ENCODE results near the gene DHRS2. TPM values are rescaled to one million over a fixed set of nuclear protein-coding genes. Genes with fewer than 3 reads are reported as not detected.

Gene DHRS2
- total and polyA plus RNA-seq, 2 of the 4 experiments (the other 2 are of a cell fraction) = 0.12 to 0.18 TPM

- H4K20me1 ChIP-seq (ENCODE audit: insufficient read depth, low read length) = no peaks in the 10 kb centered on the region
- H2AK9ac ChIP-seq (replicated peaks; ENCODE audit: low read depth, low read length, poor library complexity) = no peak overlapping the region
- no peaks in the 10 kb centered on the region for H3K9me3 ChIP-seq (ENCODE audit: control insufficient read depth, insufficient read depth, low read length)
- H3K9me1 ChIP-seq (ENCODE audit: insufficient read depth, low read length) = no peaks in the 10 kb centered on the region
- no peak overlapping the region for H3K27ac ChIP-seq (ENCODE audit: insufficient read depth, low read length)
- H3K36me3 ChIP-seq (ENCODE audit: control insufficient read depth, insufficient read depth, low read length) = no peaks in the 10 kb centered on the region
- H3K14ac ChIP-seq (replicated peaks; ENCODE audit: low read depth, low read length) = no peak overlapping the region
- H3K18ac ChIP-seq (ENCODE audit: low read depth, low read length) = no peak overlapping the region
- H4K5ac ChIP-seq (ENCODE audit: low read depth, low read length) = no peak overlapping the region
- no peak overlapping the region for H2BK5ac ChIP-seq (ENCODE audit: low read depth, low read length, poor library complexity, severe bottlenecking)
- H2AFZ ChIP-seq (replicated peaks; ENCODE audit: low read length, poor library complexity) = no peak overlapping the region
- ATAC-seq (ENCODE audit: low read depth) (no peak), DNase-seq (no peak)
- no TSS peak for BruUV-seq (replicated peaks)
- dilution Hi-C loops (cut with HindIII; ENCODE audit: low sequenced_read_pairs, unreplicated experiment) = no loop called here
- no peak overlapping the region for H2AK5ac ChIP-seq (ENCODE audit: low read depth, low read length)
- no peak for TF ChIP-seq POLR2A (IDR thresholded peaks at IDR 0.05; ENCODE audit: low read depth, low read length)
- TF ChIP-seq RFX5 (IDR thresholded peaks at IDR 0.05; ENCODE audit: low read depth, low read length) = no peak
- TF ChIP-seq MXI1 (IDR thresholded peaks at IDR 0.05; ENCODE audit: borderline replicate concordance, low read depth, low read length) = no peak
- TF ChIP-seq FOS (IDR thresholded peaks at IDR 0.05; ENCODE audit: low read depth, low read length) = no peak
- no peak for TF ChIP-seq MAZ (IDR thresholded peaks at IDR 0.05; ENCODE audit: borderline replicate concordance, low read depth, low read length)
- TF ChIP-seq RAD21 (IDR thresholded peaks at IDR 0.05; ENCODE audit: low read length) = no peak
- no peak for TF ChIP-seq CHD1 (IDR thresholded peaks at IDR 0.05; ENCODE audit: low read depth, low read length)
- no peak for TF ChIP-seq NFE2L2 (IDR thresholded peaks at IDR 0.05; ENCODE audit: low read depth, low read length)
- TF ChIP-seq SMC3 (IDR thresholded peaks at IDR 0.05; ENCODE audit: low read depth, low read length) = no peak
- no peak for TF ChIP-seq CEBPB (IDR thresholded peaks at IDR 0.05; ENCODE audit: low read depth, low read length)
- no peak for TF ChIP-seq USF2 (IDR thresholded peaks at IDR 0.05; ENCODE audit: low read depth, low read length)
- no peak for TF ChIP-seq RCOR1 (IDR thresholded peaks at IDR 0.05; ENCODE audit: insufficient replicate concordance, low read length)
- no peak for TF ChIP-seq MAFK (IDR thresholded peaks at IDR 0.05; ENCODE audit: low read depth, low read length)
- TF ChIP-seq ELK1 (IDR thresholded peaks at IDR 0.05; ENCODE audit: borderline replicate concordance, low read depth, low read length) = no peak
- no peak for TF ChIP-seq BHLHE40 (IDR thresholded peaks at IDR 0.05; ENCODE audit: low read depth, low read length)
- intact Hi-C loops (cut with micrococcal nuclease) = no loop called here
- H4K8ac ChIP-seq (ENCODE audit: low read depth in 2 of 2, low read length in 2 of 2) = no peak overlapping the region
- H3K4me3 ChIP-seq (ENCODE audit: insufficient read depth, low read depth, low read length) = no peak overlapping the region
- H3K79me1 ChIP-seq (ENCODE audit: low read depth in 1 of 2, low read length in 2 of 2) = no peaks in the 10 kb centered on the region
- peaks cover 3% of the 10 kb centered on the region for H3K27me3 ChIP-seq (ENCODE audit: control insufficient read depth, insufficient read depth, low read length)
- no peak overlapping the region for H2BK20ac ChIP-seq (ENCODE audit: low read depth, low read length)
- no peak overlapping the region for H2BK15ac ChIP-seq (ENCODE audit: low read depth, low read length)
- H3K23ac ChIP-seq (ENCODE audit: low read depth, low read length) = no peak overlapping the region
- no peaks in the 10 kb centered on the region for H3K4me1 ChIP-seq (ENCODE audit: control insufficient read depth, insufficient read depth, low read length)
- H3K4ac ChIP-seq (ENCODE audit: low read depth, low read length) = no peak overlapping the region
- no peak overlapping the region for H3K56ac ChIP-seq (ENCODE audit: extremely low read depth, insufficient read depth, low read length)
- in situ Hi-C loops (cut with MboI; ENCODE audit: low sequenced_read_pairs) = loop anchor here (10.0 kb wide), 1 partner anchor 251 kb away; no protein-coding TSS in a partner anchor
- H2BK120ac ChIP-seq (ENCODE audit: low read depth, low read length) = no peak overlapping the region
- H3K4me2 ChIP-seq (ENCODE audit: low read depth, low read length) = no peak overlapping the region
- 0% methylated on average over 2 of the region's 6 CpGs; no CpG with 5 or more reads in 1 of the 2 experiments for WGBS, 2 experiments (ENCODE audit: extremely low coverage in 2 of 2, insufficient read length in 1 of 2)
- POLR2A ChIA-PET (ENCODE audit: unreplicated experiment) = no interaction called here
- H4K91ac ChIP-seq (ENCODE audit: insufficient read depth, low read depth, low read length) = no peak overlapping the region
- no peak overlapping the region for H3K9ac ChIP-seq (ENCODE audit: low read depth, low read length)
- CTCF ChIA-PET = no interaction called here
These were observed 18.1 kb downstream of the DHRS2 start for GRCh38 chr14:23654231-23654630.
